Mucosa of rectum (tissue), 2 donors: Measurements from ENCODE around the gene CELF5.

ENCODE experiments used
- H3K27ac ChIP-seq, 2 donors: one replicate each; pipeline ENCODE4 v1.7.0; 2013; ENCODE audit warnings: inconsistent platforms in 2 of 2, low read depth in 2 of 2, low read length in 2 of 2
- H3K27me3 ChIP-seq, 2 donors: one replicate each; pipeline ENCODE4 v1.7.0; 2013; ENCODE audit warnings: low read length in 2 of 2; ENCODE audit not compliant: control insufficient read depth in 2 of 2, insufficient read depth in 2 of 2
- H3K36me3 ChIP-seq, 2 donors: one replicate each; pipeline ENCODE4 v1.7.0; 2013; ENCODE audit warnings: low read length in 2 of 2; ENCODE audit not compliant: control insufficient read depth in 2 of 2, insufficient read depth in 2 of 2
- H3K4me1 ChIP-seq, 2 donors: one replicate each; pipeline ENCODE4 v1.7.0; 2013; ENCODE audit warnings: low read length in 2 of 2, mild to moderate bottlenecking in 1 of 2; ENCODE audit not compliant: control insufficient read depth in 2 of 2, insufficient read depth in 2 of 2
- H3K4me3 ChIP-seq, 2 donors: one replicate each; pipeline ENCODE4 v1.7.0; 2013; ENCODE audit warnings: low read length in 2 of 2
- H3K9ac ChIP-seq, 2 donors: one replicate each; pipeline ENCODE4 v1.7.0; 2013; ENCODE audit warnings: low read length in 2 of 2, low read depth in 1 of 2, mild to moderate bottlenecking in 1 of 2
- H3K9me3 ChIP-seq, 2 donors: one replicate each; pipeline ENCODE4 v1.7.0; 2013; ENCODE audit warnings: low read length in 2 of 2; ENCODE audit not compliant: control insufficient read depth in 2 of 2
- donor health status: healthy.
- donor health status: Normal muscosa, but diverticular disease.

Gene CELF5

DNA sequence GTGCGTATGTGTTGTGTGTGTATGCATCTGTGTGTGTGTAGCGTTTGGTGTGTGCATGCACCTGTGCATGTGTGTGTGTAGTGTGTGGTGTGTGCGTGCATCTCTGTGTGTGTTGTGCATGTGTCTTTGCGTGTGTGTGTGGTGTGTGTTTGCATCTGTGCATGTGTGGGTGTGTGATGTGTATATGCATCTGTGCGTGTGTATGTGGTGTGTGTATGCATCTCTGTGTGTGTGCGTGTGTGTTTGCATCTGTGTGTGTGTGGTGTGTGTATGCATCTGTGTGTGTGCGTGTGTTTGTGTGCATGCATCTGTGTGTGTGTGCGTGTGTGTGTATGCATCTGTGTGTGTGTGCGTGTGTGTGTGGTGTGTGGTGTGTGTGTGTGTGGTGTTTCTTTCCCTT is 20.6 kb downstream of the CELF5 start:
- no peak overlapping the region for H3K4me3 ChIP-seq
- H3K9ac ChIP-seq, result no peak overlapping the region
- H3K27ac ChIP-seq, result no peak overlapping the region
- no peaks in the 10 kb centered on the region for H3K4me1 ChIP-seq
- H3K36me3 ChIP-seq, result no peaks in the 10 kb centered on the region
- peaks cover 0 to 2% of the 10 kb centered on the region in 2 donors for H3K9me3 ChIP-seq
- peaks cover 0 to 4% of the 10 kb centered on the region in 2 donors for H3K27me3 ChIP-seq

DNA sequence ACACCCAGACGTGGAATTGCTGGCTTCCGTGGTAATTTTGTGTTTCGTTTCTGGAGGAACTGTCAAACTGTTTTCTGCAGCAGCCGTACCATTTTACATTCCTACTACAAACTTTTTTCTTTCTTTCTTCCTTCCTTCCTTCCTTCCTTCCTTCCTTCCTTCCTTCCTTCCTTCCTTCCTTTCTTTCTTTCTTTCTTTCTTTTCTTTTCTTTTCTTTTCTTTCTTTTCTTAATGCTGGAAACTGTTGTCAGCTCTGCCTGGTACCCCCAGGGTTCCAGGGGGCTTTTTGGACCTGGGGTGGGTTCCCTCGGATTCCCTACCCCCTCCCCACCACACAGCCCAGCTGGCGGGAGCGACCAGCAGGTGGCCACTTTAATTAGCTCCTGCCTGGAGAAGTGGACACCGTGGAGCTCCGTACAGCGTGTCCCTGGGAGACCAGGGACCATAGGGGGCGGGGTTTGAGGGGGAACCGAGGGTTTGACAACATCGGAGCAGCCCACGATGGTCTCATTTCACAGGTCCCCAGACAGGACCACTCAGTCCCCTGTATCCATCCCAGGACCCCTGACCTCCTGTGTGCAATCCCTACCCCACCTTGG is 24.4 kb downstream of the CELF5 start:
- Histone ChIP-seq H3K9ac (no peak overlapping the region), H3K36me3 (no peaks in the 10 kb centered on the region), H3K4me3 (no peak overlapping the region), H3K4me1 (no peaks in the 10 kb centered on the region), H3K27ac (no peak overlapping the region), H3K9me3 (peaks cover 0 to 5% of the 10 kb centered on the region in 2 donors), H3K27me3 (peaks cover 0 to 4% of the 10 kb centered on the region in 2 donors)

DNA sequence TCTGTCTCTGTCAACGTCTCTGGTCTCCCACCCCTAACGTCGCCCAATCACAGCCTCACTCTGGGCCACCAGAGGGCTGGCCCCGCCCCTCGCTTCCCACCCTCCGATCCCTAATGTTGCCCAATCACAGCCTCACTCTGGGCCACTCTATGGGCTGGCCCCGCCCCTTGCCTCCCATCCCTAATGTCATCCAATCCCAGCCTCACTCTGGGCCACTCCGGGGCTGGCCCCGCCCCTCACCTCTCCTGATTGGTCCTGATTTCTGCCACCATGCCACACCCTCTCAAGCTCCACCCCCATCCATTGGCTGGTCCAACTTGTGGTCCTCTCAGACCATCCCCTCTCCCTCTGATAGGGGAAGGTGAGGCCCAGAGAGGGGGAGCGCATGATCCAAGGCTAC is 24.9 kb downstream of the CELF5 start:
- H3K27ac ChIP-seq, result no peak overlapping the region
- no peaks in the 10 kb centered on the region for H3K36me3 ChIP-seq
- H3K9ac ChIP-seq, result no peak overlapping the region
- H3K4me3 ChIP-seq, result no peak overlapping the region
- peaks cover 0 to 4% of the 10 kb centered on the region in 2 donors for H3K27me3 ChIP-seq
- no peaks in the 10 kb centered on the region for H3K4me1 ChIP-seq
- H3K9me3 ChIP-seq, result peaks cover 0 to 3% of the 10 kb centered on the region in 2 donors

DNA sequence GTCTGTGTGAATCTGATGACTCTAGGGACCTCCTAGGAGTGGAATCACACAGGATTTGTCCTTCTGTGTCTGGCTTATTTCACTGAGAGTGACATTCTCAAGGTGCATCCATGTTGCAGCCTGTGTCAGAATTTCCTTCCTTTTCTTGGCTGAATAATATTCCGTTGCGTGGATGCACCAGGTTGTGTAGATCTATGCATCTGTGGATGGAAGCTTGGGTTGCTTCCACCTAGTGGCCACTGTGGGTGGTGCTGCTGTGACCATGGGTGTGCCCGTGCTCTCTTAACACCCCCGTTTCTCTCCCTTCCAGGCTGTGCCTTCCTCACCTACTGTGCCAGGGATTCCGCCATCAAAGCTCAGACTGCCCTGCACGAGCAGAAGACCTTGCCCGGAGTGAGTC is 26.2 kb downstream of the CELF5 start:
- Histone ChIP-seq H3K4me3 (no peak overlapping the region), H3K36me3 (no peaks in the 10 kb centered on the region), H3K27ac (no peak overlapping the region), H3K27me3 (peaks cover 0 to 2% of the 10 kb centered on the region in 2 donors), H3K4me1 (no peaks in the 10 kb centered on the region), H3K9me3 (peaks cover 0 to 3% of the 10 kb centered on the region in 2 donors), H3K9ac (no peak overlapping the region)

DNA sequence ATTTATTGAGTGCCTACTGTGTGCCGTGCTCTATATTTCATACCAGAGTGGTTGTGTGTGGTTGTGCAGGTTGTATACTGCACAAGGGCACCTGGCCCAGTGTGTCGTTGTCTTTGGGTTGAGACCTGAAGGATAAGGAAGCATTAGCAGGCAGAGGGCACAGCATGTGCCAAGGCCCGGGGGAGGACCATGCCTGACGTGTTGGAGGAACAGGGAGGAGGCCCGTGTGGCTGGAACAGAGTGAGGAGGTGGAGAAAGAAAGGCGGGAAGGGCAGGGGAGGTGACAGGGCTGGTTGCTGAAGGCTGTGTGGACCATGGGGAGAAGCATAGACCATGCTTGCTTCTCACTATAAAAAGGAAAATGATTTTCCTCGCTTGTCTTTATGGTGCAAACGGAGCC is 26.8 kb downstream of the CELF5 start:
- Histone ChIP-seq H3K36me3 (no peaks in the 10 kb centered on the region), H3K27me3 (peaks cover 0 to 2% of the 10 kb centered on the region in 2 donors), H3K4me1 (no peaks in the 10 kb centered on the region)

DNA sequence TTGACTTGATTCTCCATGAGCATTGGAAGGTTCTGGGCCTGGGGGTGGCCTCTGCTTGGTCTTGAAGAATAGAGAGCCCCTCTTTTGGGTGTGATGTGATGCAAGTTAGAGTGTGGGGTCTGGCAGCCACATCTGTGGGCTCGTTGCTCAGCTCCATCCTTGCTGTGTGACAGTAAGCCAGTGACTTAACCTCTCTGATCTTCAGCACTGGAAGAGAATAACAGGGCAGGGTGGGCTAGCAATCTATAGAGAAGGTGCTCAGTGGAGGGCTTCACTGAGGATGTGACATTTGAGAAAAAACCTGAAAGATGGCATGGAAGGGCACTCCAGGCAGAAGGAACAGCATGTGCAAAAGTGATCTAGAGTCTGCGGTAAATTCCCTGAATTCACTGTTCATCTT is 28.2 kb downstream of the CELF5 start:
- H3K9ac ChIP-seq, result no peak overlapping the region
- no peaks in the 10 kb centered on the region for H3K36me3 ChIP-seq
- no peak overlapping the region for H3K27ac ChIP-seq
- H3K9me3 ChIP-seq, result peaks cover 0 to 3% of the 10 kb centered on the region in 2 donors
- no peaks in the 10 kb centered on the region for H3K4me1 ChIP-seq
- no peak overlapping the region for H3K4me3 ChIP-seq
- peaks cover 0 to 2% of the 10 kb centered on the region in 2 donors for H3K27me3 ChIP-seq

More for the DNA sequence above, 26.8 kb downstream of the CELF5 start:
- Histone ChIP-seq H3K9ac (no peak overlapping the region), H3K27ac (no peak overlapping the region), H3K4me3 (no peak overlapping the region), H3K9me3 (peaks cover 0 to 3% of the 10 kb centered on the region in 2 donors)

DNA sequence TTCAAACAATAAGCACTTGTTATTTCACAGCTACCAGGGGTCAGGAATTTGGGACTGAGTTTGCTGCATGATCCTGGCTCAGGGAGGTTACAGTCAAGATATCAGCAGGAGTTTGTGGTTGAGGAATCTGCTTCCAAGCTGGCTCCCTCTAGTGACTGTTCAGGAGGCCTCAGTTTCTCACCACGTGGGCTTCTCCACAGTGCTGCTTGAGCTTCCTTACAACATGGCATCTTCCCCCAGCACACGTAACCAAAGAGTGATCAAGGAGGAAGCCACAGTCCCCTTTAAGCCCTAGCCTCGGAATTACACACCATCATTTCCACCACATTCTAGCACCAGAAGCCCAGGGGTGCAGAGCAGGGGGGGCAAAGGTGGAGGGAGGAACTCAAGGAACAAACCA is 28.8 kb downstream of the CELF5 start:
- H3K36me3 ChIP-seq, result no peaks in the 10 kb centered on the region
- H3K4me3 ChIP-seq, result no peak overlapping the region
- H3K9me3 ChIP-seq, result peaks cover 0 to 3% of the 10 kb centered on the region in 2 donors
- H3K27me3 ChIP-seq, result peaks cover 0 to 2% of the 10 kb centered on the region in 2 donors
- H3K27ac ChIP-seq, result no peak overlapping the region
- H3K9ac ChIP-seq, result no peak overlapping the region
- H3K4me1 ChIP-seq, result no peaks in the 10 kb centered on the region

DNA sequence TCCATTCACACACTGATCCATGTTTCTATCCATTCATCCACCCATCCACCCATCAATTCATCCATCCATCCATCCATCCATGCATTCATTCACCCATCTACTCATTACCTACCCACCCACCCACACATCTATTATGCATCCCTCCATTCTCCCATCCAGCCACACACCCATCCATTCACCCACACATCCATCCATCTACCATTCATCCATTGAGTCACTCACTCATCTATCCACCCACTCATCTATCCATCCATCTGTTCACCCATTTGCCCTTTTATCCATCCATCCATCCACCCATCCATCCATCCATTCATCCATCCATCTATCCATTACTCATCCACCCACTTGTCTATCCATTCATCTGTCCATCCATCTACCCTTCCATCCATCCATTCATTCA is 30.1 kb downstream of the CELF5 start:
- H3K9me3 ChIP-seq, result peaks cover 0 to 3% of the 10 kb centered on the region in 2 donors
- no peak overlapping the region for H3K9ac ChIP-seq
- H3K27me3 ChIP-seq, result peaks cover 0 to 2% of the 10 kb centered on the region in 2 donors
- no peak overlapping the region for H3K4me3 ChIP-seq
- no peaks in the 10 kb centered on the region for H3K4me1 ChIP-seq
- H3K27ac ChIP-seq, result no peak overlapping the region
- no peaks in the 10 kb centered on the region for H3K36me3 ChIP-seq

DNA sequence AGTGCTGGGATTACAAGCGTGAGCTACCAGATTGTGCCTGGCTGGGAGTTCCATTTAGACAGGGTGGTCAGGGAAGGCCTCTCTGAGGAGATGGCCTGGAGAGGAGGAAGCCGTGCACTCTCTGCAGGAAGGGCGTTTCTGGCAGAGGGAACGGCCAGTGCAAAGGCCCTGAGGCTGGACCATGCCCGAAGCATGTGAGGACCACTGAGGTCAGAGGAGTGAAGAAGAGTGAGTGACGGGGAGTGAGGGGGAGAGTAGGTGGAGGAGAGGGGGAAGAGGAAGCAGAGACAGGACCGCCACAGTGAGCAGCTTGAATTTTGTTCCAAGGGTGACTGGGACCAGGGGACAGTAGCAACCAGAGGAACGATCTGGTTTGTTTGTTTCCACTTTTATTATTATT is 32.6 kb downstream of the CELF5 start:
- peaks cover 0 to 2% of the 10 kb centered on the region in 2 donors for H3K27me3 ChIP-seq
- H3K9ac ChIP-seq, result no peak overlapping the region

DNA sequence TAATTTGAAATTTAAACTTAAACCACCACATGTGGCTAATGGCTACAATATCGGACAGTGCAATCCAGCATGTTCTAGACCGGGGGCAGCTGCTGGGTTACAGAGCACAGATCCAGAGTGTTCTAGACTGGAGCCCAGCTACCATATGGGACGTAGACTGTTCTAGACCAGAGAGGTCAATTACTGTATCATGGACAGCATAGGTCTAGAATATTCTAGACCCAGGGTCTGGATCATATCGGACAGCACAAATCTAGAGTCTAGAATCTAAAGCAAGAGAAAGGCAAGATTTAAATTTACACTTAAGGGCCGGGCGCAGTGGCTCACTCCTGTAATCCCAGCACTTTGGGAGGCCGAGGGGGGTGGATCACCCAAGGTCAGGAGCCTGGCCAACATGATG is 37.9 kb downstream of the CELF5 start:
- Histone ChIP-seq H3K4me1 (no peaks in the 10 kb centered on the region), H3K27me3 (no peaks in the 10 kb centered on the region), H3K9me3 (no peaks in the 10 kb centered on the region), H3K27ac (no peak overlapping the region), H3K9ac (no peak overlapping the region), H3K4me3 (no peak overlapping the region), H3K36me3 (no peaks in the 10 kb centered on the region)

More for the DNA sequence above, 32.6 kb downstream of the CELF5 start:
- Histone ChIP-seq H3K27ac (no peak overlapping the region), H3K4me3 (no peak overlapping the region), H3K36me3 (no peaks in the 10 kb centered on the region), H3K4me1 (no peaks in the 10 kb centered on the region), H3K9me3 (peaks cover 0 to 3% of the 10 kb centered on the region in 2 donors)
